Activated CD4-positive, alpha-beta T cell treated with anti-CD3 and anti-CD28 coated beads for 24 hours (primary cell): Measurements from ENCODE around the gene TUBA3E.
A peak's percentile ranks its signal among the peaks of the same experiment; 100 is the strongest.
"Not testable (repeated sequence)": the region's sequence is repeated elsewhere in the genome, so short reads cannot be mapped to it uniquely, and the experiment has no call there.

Source experiments
- DNase-seq, 2 donors: peaks; one replicate each; pipeline ENCODE4 v3.0.0-alpha.2; 2020; ENCODE audit warnings: low read depth in 2 of 2

Gene TUBA3E

DNA sequence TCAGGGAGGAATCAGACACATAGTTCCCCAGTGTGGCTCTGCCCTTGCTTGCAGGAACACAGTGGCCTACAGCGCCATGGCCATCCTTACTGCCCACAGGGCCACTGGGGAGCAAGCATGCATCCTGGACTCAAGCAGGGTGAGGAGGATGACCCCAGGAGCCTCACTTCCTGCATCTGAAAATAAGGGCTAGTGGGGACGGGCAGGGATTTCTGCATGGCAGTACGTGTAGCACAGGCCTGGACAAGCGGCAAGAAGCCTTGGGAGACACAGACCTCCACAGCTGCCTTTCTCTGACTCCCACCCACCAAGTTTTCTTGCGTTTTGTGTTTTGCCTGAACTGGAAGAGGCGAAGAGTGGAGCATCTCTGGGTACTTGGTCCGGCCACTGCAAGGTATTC, 35.8 kb downstream of the TUBA3E start:
- DNase-seq, result not testable (repeated sequence)

DNA sequence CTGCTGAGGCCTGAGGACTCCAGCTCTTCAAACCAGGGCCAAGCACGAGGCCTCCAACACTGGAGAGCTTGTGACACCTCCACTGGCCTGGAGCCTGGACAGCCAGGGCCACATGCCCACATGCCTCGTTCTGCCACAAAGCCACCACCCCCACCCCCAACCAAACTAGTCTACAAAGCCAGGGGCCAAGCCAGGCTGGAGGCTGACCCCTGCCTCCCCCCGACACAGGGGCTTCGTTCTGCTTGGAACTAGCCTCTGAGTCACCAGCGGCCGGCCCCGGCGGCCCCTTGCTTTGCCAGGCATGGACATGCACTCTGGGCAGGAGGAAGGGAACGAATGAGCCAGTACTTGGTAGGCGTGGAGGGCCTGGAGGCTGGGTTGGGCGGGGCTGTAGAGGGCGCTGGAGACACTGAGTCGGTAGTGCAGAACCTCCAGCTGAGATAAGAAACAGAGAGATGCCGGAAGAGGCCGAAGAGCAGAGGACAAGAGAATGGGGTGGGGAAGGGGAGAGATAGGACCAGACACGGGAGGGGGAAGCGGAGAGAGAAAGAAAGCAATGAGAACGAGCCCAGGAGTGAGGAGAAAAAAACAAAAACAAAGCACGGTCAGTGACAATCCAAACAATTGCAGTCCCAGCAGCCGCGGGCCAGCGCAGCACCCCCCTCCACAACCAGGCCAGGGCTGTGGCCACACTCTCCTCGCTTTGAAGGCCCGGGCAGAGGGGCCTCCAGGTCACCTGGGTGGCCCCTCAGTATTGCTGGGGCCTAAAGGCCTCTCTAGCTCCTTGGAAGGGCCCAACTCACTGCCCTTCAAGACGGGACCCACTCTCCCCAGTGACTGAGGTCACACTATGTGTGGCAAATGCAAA, 37.2 kb downstream of the TUBA3E start:
- DNase-seq, result not testable (repeated sequence)

DNA sequence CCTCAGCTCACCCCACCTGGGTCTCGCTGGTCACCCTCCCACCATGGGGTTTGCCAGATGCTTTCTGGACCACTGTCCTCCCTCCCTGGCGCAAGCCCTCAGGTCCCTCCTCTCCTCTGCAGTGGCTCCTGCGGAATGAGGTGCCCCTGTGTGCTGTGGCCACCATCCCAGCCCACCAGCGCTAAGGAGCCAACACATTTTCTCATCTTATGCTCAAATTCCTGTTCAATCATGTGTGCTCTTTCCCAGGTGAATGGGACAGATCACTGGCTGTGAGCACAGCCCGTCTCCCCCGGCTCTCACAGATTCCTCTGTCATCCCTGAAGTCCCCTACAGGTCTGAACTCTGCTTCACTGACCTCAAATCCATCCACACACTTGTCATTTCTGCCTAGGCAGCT, 38.1 kb downstream of the TUBA3E start:
- DNase-seq, result no peak

GRCh38 chr2:130159376-130159775, 38.9 kb downstream of the TUBA3E start:
- not testable (repeated sequence) for DNase-seq

DNA sequence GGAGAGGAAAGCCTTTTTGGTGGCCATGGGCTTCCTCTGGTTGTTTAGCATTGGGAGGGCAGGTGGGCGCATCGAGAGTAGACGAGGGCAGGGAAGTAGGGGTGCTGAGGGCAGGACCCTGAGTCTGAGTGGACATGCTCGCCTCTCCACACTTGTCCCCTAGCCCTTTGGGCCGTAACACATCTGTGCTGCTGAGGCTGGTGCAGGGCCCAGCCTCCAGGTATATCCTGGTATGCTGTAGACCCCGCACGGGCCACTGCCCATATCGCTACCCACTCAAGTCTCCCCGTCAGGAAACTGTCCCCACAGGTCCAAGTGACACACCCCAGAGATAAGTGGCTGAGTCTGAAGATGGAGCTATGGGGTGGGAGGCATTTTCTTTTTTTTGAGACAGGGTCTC, 39.6 kb downstream of the TUBA3E start:
- DNase-seq, result no peak

DNA sequence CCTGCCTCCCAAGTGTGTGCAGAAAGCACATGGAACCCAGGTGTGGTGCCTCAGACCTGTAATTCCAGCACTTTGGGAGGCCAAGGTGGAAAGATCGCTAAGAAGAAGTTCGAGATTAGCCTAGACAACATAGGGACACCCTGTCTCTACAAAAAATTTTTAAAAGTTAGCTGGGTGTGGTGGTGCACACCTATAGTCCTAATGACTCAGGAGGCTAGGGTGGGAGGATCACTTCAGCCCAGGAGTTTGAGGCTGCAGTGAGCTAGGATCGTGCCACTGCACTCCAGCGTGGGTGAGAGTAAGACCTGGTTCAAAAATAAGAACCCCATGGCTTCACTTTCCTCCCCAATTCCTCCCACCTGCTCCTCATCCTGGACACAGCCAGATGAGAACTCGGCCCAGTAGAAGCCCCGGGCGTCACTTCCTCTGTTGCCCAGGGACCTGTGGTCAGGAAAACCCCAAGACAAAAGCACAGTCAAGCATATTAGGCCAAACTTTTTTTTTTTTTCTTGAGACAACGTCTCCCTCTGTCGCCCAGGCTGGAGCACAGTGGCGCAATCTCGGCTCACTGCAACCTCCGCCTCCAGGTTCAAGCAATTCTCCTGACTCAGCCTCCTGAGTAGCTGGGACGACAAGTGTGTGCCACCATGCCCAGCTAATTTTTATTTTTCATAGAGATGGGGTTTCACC, 40.3 kb downstream of the TUBA3E start:
- not testable (repeated sequence) for DNase-seq

DNA sequence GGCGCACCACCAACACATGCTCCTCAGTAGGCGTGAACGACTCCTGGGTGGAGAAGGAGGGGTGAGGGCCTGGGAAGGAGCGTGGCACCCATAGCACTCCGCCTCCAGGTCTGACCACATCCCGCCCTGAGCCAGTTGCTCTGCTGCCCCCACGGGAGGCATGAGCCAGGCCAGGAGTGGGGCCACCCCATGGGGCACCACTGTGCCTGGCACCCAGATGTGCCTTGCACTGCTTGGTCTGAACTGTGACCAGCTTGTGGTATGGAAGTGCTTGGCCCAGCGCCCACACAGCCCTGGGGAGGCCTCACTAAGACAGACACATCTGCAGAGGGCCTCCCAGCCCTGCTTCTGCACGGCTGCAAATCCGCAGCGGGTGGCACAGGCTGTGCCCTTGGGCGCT, 40.9 kb downstream of the TUBA3E start:
- DNase-seq, result not testable (repeated sequence)

DNA sequence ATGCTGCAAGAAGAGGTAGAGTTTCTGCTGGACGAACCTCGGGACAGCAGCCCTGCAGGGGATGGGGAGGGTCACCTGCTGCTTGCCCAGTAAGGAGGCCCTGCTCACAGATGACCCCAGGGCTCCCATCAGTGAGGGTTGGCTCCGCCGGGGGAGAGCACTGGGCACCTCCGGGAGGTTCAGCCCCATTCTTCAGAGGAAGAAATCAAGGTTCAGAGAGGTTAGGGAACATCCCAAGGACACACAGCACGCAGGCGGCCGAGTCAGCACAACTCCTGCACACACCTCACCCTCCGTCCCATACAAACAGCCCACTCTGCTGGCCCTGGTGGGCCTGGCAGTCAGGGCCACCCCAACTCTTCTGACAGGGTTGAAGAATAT, 41.6 kb downstream of the TUBA3E start:
- DNase-seq, result no peak

DNA sequence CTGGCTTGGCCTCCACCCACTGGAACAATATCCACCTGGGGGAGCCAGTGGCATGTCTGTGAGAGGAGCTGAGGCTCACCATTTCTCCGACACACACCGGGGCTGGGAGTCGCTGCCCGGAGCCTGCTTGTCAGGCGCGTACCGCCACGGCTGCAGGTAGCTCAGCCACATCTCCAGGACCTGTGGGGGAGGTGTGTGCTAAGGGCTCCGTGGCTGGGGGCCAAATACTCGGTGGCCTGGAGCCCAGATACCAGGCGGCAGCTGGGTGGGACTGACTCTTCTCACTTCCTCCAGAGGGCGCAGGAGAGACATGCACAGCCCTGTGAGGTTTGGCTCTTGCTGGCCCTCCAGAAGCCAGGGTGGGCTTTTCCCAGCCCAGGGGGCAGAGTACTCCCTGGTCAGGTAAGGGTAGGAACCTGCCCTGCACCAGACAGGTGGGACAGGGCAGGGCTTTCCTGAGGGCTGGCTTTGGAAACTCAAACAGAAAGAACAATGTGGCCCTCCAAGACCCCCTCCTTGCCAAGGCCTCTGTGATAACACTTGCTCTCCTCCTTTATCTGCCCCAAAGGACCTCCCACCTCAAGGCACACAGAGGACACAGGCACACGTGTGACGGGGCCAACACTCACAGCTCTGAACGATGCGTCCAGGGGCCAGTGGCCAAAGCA, 42.1 kb downstream of the TUBA3E start:
- not testable (repeated sequence) for DNase-seq

DNA sequence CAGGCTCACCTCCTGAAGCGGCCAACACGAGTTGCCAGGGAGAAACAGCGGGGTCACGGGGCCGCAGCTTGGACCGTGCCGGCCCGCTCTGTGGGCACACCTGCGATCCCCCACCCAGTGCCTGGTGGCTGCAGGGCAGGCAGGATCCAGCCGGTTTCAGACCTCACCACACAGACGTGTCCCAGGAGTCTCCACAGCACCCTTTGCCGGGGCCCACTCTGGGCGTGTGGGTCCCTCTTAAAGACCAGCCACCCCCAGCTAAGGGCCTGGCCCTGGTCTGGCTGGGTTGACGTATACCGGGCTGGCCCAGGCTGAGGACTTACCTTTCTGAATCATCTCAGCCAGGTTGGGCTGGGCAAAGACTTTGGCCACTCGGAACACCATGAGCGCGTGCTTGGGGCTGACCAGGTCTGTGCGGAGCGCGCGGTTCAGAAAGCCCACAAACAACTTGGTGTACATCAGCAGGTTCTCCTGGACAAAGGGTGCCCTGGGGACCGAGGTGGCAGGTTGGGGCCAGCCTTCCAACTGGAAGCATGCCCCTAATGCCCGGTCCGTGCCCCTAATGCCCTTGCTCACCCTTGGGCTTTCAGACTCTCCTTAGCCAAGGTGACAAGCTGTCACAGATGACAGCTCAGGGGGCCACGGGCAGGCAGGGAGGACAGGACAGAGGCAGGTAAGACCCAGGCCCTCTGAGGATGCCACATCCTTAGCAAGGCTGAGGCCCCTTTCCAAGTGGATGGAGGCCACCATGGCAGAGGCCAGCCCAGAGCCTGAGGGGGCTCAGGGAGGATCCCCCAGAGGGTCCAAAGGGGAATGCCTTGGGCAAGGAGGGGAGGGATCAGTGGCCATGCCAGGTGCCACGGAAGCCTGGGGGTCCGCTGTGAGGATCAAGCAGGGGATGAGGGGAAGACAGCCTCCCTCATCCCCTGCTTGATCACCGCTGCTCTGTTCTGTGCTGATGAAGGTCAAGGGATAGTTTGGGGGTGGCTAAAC, 43.2 kb downstream of the TUBA3E start:
- DNase-seq, result no peak

- DNase-seq, result not testable (repeated sequence)
Measured at GRCh38 chr2:130154423-130154770, 43.8 kb downstream of the TUBA3E start.

DNA sequence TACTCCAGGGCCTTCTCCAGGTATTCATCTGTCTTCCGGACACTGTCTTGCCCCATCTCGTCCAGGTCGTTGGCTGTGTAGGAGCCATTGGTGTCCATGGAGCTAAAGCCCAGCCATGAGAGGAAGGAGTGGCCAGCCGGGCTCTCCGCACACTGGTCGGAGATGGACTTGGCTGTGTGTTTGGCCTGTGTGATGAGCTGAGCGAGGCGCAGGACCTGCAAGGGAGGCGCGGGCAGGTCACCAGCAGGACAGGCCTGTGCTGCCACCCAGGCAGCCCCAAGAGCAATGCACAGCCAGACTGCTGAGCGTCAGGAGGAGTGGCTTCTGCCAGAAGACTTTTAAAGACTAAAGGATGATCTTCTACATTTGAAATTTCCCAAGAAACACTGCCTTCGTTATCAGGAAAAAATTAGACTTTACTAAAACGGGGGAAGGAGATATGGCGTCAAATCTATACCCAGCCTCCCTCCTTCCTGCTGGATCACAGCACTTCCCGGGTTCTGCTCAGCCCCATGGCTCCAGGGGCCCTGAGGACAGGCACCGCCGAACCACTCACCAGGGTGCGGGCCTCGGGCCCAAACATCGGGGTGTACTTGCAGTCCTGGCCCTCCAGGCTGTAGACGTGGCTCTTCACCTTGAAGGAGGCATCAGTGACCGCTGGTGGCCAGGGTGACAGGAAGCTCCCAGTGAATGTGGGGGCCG, 44.4 kb downstream of the TUBA3E start:
- DNase-seq, result not testable (repeated sequence)

- DNase-seq, result no peak
Measured at GRCh38 chr2:130152816-130153595, 45.2 kb downstream of the TUBA3E start.

DNA sequence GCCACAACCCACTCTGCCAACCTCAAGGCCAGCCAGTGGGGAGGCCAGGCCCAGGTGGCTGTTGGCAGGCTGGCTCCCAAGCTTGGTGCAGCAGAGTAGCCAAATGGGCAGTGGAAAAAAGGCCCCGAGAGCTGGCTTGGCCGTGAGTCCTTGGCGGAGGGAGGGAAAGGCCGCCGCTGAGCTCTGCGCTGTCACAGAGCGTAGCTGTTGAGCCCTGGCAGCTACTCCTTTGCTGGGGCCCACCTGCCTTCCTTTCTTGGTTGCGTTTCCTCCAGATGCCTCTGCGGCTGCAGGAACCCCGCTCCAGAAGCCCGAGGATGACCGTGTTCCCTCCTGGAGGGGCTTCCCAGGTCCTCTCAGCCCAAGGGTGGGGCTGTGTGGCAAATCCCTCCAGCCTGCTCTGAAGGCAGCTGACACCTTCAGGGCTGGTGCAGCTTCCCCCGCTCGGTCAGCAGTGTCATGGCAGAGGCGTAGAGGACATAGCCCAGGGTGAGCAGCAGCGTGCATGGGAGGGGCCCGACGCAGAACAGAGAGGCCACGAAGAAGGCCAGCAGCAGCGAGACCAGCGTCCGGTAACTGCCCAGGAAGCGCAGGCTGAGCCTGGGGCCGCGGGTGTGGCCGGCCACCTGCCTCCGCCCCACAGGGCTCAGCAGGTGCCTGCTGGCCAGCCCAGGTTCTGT, 46.0 kb downstream of the TUBA3E start:
- not testable (repeated sequence) for DNase-seq

DNA sequence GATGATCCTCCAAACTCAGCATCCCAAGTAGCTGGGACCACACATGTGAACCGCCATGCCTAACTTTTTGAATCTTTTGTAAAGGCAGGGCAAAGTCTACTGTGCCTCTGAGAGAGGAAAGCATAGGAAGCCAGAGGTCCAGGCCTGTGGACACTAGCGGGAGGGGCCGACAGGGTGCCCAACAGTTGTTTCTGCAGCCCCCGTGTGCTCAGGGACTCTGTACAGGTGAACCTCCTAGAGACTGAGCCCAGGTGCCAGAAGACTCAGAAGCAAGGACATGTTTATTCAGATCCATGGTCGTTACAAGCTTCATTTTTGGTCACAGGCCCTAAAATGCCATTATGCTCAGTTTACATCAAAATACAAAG, 47.1 kb downstream of the TUBA3E start:
- not testable (repeated sequence) for DNase-seq

DNA sequence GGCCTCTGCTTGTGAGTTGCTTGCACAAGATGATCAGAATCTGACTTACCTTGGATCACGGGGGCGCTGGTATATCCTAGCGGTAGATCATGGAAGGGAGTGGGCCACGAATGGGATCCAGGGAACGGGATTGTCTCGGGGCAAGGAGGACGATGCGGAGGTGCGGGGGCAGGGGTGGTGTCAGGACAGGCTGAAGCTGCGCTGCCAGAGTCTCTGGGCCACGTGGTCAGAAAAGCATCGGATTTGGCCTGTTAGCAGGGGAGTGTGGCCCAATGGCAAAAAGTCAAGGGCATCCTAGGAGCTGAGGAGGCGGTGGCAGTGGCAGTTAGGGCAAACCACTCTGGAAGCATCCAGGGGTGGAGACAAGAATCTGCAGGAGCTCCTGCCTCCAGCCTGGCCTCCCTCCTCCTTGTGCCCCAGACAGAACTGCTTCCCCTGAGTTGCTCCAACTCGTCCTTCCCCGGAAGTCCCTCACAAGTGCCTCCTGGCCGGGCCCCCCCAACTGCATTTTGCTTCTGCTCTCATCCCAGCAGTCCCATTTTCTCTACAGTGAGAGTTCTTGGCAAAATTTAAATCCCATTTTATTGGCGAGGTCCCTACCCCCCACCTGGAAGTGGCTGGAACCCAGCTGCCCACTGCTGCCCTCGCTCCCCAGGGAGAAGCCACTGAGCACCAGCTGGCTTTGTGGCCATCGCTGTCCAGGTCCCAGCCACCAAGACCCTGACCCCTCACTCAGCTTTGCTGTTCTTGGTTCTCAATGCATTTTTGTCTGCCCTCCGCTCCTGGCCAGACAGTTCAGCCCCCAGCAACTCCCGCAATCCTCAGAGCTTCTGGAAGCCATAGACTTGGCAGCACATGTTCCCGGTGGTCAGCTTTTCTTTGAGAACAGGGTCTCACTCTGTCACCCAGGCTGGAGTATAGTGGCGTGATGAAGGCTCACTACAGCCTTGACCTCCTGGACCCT, 47.8 kb downstream of the TUBA3E start:
- DNase-seq, result no peak

GRCh38 chr2:130148515-130148914, 49.7 kb downstream of the TUBA3E start:
- DNase-seq, result not testable (repeated sequence)

- DNase-seq, result peak; percentile 29 to 45
Measured at GRCh38 chr2:130145006-130145414, 53.2 kb downstream of the TUBA3E start, which contains the start of gene CCDC74B. Gene CCDC74B, minus strand, starts transcription at chr2:130145112. Its CDS starts 116 bp downstream, at chr2:130144996.
